Left renal cortex interstitium (tissue), 4 donors: ENCODE results near the gene SBK2. TPM values are rescaled to one million over a fixed set of nuclear protein-coding genes. Genes with fewer than 3 reads are reported as not detected.
"Not testable (repeated sequence)": the region's sequence is repeated elsewhere in the genome, so short reads cannot be mapped to it uniquely, and the experiment has no call there.

Source experiments
- DNase-seq, 4 donors: peaks; one replicate each; pipeline ENCODE4 v3.0.0-alpha.2; 2013; ENCODE audit warnings: low read depth in 4 of 4, low spot score in 2 of 4, missing footprints in 1 of 4
- polyA plus RNA-seq, 4 donors: library from polyadenylated mRNA; unstranded; fragments of 120-200 nt; gene quantifications; one replicate each; pipeline ENCODE4 v1.2.1, GENCODE V29; 2013; ENCODE audit not compliant: insufficient read length in 4 of 4

Gene SBK2
- polyA plus RNA-seq, 4 donors: 0.51 to 1.5 (median 0.88) TPM

DNA sequence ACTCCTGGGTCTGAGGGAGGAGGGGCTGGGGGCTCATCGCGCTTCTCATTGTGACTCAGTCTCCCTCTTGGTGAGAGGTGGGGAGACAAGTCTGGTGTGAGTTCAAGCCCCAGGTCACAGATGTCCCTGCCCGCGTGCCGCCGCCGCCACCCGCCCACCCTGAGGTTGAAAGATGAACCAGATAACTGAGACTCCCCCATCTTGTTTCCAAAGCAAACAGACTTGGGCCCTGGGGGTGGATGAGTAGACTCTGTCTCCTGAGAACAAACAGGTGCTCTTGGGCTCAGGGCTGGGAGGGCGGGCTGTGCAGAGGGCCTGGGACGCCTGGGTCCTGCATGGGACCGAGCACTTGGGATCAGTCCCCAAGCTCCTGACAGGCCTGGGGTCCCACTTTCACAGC is 567 bp downstream of the SBK2 start:
- no peak for DNase-seq

GRCh38 chr19:55535965-55536350 is 975 bp downstream of the SBK2 start:
- no peak for DNase-seq

DNA sequence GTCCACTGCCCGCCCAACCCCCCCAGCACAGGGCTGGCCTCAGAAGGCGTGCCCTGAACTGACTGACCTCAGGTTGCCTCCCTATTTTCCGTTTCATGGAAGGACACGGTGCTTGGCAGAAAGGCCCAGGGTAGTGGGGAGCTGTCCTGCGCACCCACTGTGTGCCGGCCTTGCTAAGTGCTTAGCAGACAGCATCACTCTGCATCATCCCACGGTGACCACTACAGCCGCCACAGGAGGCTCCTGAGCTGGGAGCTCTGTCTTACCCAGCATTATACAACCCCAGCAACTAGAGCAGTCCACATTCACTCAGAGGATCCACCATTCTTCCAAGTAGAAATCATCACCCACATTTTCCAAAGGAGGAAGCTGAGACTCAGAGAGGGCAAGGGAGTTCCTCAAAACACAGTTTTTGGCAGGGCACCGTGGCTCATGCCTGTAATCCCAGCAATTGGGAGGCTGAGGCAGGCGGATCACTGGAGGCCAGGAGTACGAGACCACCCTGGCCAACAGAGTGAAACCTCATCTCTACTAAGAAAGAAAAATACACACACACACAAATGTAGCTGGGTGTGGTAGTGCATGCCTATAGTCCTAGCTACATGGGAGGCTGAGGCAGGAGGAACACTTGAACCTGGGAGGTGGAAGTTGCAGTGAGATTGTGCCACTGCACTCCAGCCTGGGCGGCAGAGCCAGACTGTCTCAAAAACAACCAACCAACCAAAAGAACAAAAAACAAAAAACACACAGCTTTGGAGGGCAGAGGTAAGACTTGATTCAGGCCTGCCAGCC is 1.6 kb downstream of the SBK2 start:
- DNase-seq: no peak

- not testable (repeated sequence) for DNase-seq
Measured at GRCh38 chr19:55534280-55534679, 2.7 kb downstream of the SBK2 start.

GRCh38 chr19:55530996-55531395 is 5.9 kb downstream of the SBK2 start:
- DNase-seq: no peak

GRCh38 chr19:55529636-55530234 is 7.2 kb downstream of the SBK2 start:
- no peak for DNase-seq

DNA sequence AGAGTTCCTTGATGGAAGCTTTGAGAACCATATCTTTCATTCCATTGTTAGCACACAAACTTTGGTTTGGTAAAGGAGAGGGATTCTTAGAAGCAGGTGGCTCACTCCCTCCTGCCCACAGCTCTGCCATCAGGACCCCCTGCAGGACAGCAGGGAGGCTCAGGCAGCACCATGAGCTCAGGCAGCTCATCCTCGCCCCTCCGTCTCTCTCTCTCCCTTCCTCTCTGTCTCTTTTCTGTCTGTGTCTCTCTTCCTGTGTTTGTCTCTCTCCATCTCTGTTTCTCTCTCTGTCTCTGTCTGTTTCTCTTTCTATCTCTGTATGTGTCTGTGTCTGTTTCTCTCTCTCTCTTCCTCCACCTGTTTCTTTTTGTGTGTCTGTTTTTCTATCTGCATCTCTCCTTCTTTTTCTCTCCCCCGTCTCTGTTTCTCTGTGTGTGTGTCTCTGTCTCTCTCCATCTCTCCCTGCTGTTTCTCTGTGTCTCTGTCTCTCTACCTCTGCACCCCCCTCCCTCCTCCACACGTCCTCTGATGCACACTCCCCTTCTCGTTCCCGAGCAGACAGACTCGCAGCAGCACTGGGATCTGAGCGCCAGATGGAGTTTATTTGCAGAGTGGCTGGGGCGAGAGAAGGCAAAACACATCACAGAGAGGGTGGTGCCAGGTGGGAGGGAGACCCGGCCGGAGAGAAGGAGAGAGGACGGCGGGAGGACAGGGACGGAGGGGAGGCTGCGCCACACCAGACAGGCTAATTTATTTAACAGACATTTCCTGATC is 8.7 kb downstream of the SBK2 start:
- DNase-seq: no peak

GRCh38 chr19:55527197-55528029 is 9.5 kb downstream of the SBK2 start:
- DNase-seq: no peak

GRCh38 chr19:55526216-55527196 is 10.4 kb downstream of the SBK2 start:
- no peak for DNase-seq

DNA sequence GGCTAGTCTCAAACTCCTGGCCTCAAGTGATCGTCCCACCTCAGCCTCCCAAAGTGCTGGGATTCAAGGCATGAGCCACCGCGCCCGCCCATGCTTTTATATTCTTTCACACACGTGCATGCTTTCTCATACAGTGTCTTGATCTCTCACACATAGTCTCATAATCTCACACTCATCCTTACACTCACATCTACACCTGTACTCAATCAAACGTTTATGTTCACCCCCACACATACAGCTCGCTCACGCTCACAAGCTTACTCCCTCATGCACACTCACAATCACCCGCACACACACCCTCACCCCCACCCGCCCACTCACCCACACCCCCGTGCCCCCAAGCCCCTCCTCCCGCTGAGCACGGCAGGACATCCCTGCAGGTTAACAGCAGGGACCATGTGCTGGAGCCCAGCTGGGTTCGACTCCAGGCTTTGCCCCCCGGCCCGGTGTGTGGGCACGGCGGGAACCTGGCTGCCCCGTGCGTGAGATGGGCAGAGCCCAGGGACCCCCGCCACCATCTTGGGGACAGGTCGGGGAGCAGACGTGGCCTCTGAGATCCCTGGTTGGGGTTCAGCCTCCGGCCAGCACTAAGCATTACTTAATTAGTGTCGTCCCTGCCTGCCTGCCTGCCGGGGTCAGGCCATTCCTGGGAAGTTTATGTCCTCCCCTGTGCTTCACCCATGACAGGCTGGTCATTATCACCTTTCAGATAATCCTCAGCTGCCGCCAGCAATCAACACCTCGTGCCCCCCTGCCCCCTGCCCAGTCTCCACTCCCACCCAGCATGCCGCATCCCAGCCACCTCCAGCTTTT is 11.4 kb downstream of the SBK2 start:
- no peak for DNase-seq

DNA sequence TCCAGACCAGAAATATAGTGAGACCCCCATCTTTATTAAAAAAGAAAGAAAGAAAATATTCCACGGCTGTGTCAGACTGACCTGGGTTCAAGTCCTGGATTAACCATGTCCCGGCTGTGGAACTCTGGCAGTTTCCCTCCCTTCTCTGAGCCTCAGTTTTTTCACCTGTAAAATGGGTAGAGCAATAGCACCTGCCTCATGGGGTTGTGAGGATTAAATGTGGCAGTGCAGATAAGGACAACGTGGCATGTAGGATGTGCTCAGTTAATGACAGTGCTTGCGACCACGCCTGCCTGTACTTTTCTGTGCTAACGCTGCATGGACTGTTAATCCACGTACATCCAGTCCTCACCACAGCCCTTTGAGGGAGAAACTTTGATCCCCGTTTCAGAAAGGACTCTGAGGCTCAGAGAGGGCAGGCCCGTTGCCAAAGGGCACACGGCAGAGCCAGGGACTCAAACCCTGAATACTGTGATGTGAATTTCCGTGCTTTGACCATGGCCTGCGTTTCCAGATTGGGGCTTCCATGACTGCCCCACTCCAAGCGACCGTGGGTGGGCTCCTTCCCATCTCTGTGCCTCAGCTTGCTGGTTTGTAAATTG is 16.1 kb downstream of the SBK2 start:
- DNase-seq: no peak

- DNase-seq: no peak
Measured at GRCh38 chr19:55519451-55520311, 17.3 kb downstream of the SBK2 start.

GRCh38 chr19:55516878-55517620 is 19.9 kb downstream of the SBK2 start:
- peak; percentile 55 to 80 (median 78) for DNase-seq

DNA sequence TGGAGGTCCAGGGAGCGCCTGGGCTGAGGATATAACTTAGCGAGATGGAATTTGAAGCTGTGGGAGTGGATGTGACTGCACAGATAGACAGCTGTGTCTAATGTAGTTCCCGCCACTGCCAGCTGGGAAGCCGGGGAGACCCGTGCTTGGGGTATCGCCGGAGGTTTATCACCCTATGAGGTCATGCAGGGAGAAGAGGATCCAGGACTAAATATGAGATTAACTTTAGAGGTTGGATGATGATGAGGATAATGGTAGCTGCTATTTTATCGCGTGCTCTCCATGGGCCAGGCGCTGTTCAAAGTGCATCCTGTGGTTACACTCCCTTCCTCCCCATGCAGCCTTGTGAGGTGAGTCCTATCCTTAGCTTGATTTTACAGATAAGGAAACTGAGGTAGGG is 28.8 kb downstream of the SBK2 start:
- no peak for DNase-seq

GRCh38 chr19:55504981-55505380 is 32.0 kb downstream of the SBK2 start:
- no peak for DNase-seq

DNA sequence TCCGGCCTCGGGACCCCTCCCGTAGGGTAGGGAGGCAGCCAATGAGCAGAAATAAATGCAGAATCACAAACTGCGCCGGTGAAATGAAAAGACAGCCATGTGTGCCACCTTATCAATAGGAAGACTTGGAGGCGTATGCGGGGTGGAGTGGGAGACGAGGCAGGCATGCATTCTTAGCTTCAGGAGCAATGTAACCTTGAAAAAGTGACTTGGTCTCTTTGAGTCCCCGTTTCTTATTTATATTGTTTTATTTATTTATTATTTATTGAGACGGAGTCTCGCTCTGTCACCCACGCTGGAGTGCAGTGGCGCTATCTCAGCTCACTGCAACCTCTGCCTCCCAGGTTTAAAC is 32.7 kb downstream of the SBK2 start:
- no peak for DNase-seq
